Mesenchymal stem cell (in vitro differentiated cells and primary cell): ENCODE data around the gene NRARP.

Experiments
- DNase-seq: peaks from one replicate; pipeline ENCODE4 v3.0.0-alpha.2; 2013
- H2AFZ ChIP-seq: one replicate; pipeline ENCODE4 v1.6.1; 2013; ENCODE audit warnings: low read depth, mild to moderate bottlenecking, control low read depth, inconsistent platforms, low read length, moderate library complexity
- H2AK5ac ChIP-seq: 2 replicates; pipeline ENCODE4 v1.6.1; 2013; ENCODE audit warnings: low read length, moderate library complexity, mild to moderate bottlenecking, inconsistent platforms; ENCODE audit not compliant: severe bottlenecking
- H2BK120ac ChIP-seq: one replicate; pipeline ENCODE4 v1.6.1; 2013; ENCODE audit warnings: low read depth, mild to moderate bottlenecking, inconsistent platforms, low read length, moderate library complexity
- H2BK12ac ChIP-seq, 2 experiments: one replicate each; pipeline ENCODE4 v1.6.1; 2013; ENCODE audit warnings: inconsistent platforms in 2 of 2, low read length in 2 of 2, mild to moderate bottlenecking in 2 of 2, moderate library complexity in 2 of 2, control low read depth in 1 of 2
- H2BK15ac ChIP-seq: one replicate; pipeline ENCODE4 v1.6.1; 2013; ENCODE audit warnings: mild to moderate bottlenecking, low read depth, inconsistent platforms; ENCODE audit not compliant: poor library complexity, severe bottlenecking
- H2BK5ac ChIP-seq: 2 replicates; pipeline ENCODE4 v1.6.1; 2013; ENCODE audit warnings: low read depth, mild to moderate bottlenecking, low read length, control low read depth, inconsistent platforms; ENCODE audit not compliant: poor library complexity, severe bottlenecking
- H3K14ac ChIP-seq, 2 experiments: one replicate each; pipeline ENCODE4 v1.6.1; 2013; ENCODE audit warnings: inconsistent platforms in 2 of 2, low read length in 2 of 2, control low read depth in 1 of 2, mild to moderate bottlenecking in 1 of 2, moderate library complexity in 1 of 2
- H3K18ac ChIP-seq, 2 experiments: one replicate each; pipeline ENCODE4 v1.6.1; 2013; ENCODE audit warnings: inconsistent platforms in 2 of 2, low read length in 2 of 2, control low read depth in 1 of 2, low read depth in 1 of 2, mild to moderate bottlenecking in 1 of 2
- H3K23ac ChIP-seq, 2 experiments: one replicate each; pipeline ENCODE4 v1.6.1; 2013; ENCODE audit warnings: inconsistent platforms in 2 of 2, low read length in 2 of 2, mild to moderate bottlenecking in 2 of 2, moderate library complexity in 2 of 2, control low read depth in 1 of 2
- H3K27ac ChIP-seq: 2 replicates; pipeline ENCODE4 v1.5.1; 2013; ENCODE audit warnings: mild to moderate bottlenecking, moderate library complexity, low read length, control low read depth, inconsistent platforms; ENCODE audit not compliant: poor library complexity, severe bottlenecking
- H3K27me3 ChIP-seq, 2 experiments: 2 replicates each; pipeline versions ENCODE4 v1.6.1 to v1.7.0; 2013; ENCODE audit warnings: low read length in 2 of 2, mild to moderate bottlenecking in 2 of 2, moderate library complexity in 2 of 2, control low read depth in 1 of 2, inconsistent platforms in 1 of 2; ENCODE audit not compliant: control insufficient read depth in 1 of 2, insufficient read depth in 1 of 2
- H3K36me3 ChIP-seq, 2 experiments: 2 replicates each; pipeline versions ENCODE4 v1.6.1 to v1.7.0; 2013; ENCODE audit warnings: low read length in 2 of 2, control low read depth in 1 of 2, inconsistent platforms in 1 of 2, low read depth in 1 of 2, mild to moderate bottlenecking in 1 of 2; ENCODE audit not compliant: insufficient read depth in 2 of 2, control insufficient read depth in 1 of 2
- H3K4ac ChIP-seq, 2 experiments: one replicate each; pipeline ENCODE4 v1.6.1; 2013; ENCODE audit warnings: inconsistent platforms in 2 of 2, low read length in 2 of 2, mild to moderate bottlenecking in 2 of 2, moderate library complexity in 2 of 2, control low read depth in 1 of 2, low read depth in 1 of 2
- H3K4me1 ChIP-seq: 2 replicates; pipeline ENCODE4 v1.6.1; 2013; ENCODE audit warnings: low read depth, low read length, control low read depth; ENCODE audit not compliant: control insufficient read depth, insufficient read depth
- H3K4me2 ChIP-seq: 2 replicates; pipeline ENCODE4 v1.6.1; 2013; ENCODE audit warnings: low read length, mild to moderate bottlenecking, inconsistent platforms; ENCODE audit not compliant: poor library complexity, severe bottlenecking
- H3K4me3 ChIP-seq, 2 experiments: 2 replicates each; pipeline versions ENCODE4 v1.5.1 to v1.7.0; 2013; ENCODE audit warnings: low read length in 2 of 2, mild to moderate bottlenecking in 2 of 2, control low read depth in 1 of 2, low read depth in 1 of 2; ENCODE audit not compliant: insufficient read depth in 1 of 2
- H3K79me1 ChIP-seq: replicated peaks from 2 replicates; pipeline ENCODE4 v1.6.1; 2013; ENCODE audit warnings: mild to moderate bottlenecking, control low read depth, low read length, inconsistent platforms; ENCODE audit not compliant: poor library complexity, severe bottlenecking
- H3K9ac ChIP-seq: 2 replicates; pipeline ENCODE4 v1.7.0; 2013; ENCODE audit warnings: mild to moderate bottlenecking, low read length, moderate library complexity
- H3K9me3 ChIP-seq: 2 replicates; pipeline ENCODE4 v1.7.0; 2013; ENCODE audit warnings: mild to moderate bottlenecking, low read length; ENCODE audit not compliant: control insufficient read depth
- H4K8ac ChIP-seq: one replicate; pipeline ENCODE4 v1.6.1; 2013; ENCODE audit warnings: inconsistent platforms, mild to moderate bottlenecking, low read length, moderate library complexity
- H4K91ac ChIP-seq: one replicate; pipeline ENCODE4 v1.6.1; 2013; ENCODE audit warnings: mild to moderate bottlenecking, low read length, inconsistent platforms
- WGBS: methylation state at CpG from one replicate; pipeline ENCODE4 v1.1.7; 2013; ENCODE audit warnings: mixed read lengths; 5-methylcytosine and 5-hydroxymethylcytosine counted together

Gene NRARP

DNA sequence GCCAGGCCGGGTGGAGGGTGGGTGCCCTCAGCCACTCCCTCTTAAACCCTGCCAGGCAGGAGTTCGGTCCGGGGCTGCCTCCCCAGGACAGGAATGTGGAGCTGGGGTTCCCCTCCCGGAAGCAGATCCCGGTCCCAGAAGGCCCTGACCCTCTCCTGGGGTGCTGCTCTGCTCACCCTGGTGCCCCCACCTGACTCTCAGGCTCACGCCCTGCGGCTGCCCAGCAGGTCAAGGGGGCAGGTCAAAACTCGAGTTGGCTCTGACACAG lies 3.7 kb upstream of the NRARP start:
- no peak overlapping the region for H3K9ac ChIP-seq
- no peak overlapping the region for H4K91ac ChIP-seq
- H3K23ac ChIP-seq = no peak overlapping the region
- no peak overlapping the region for H3K4me2 ChIP-seq
- no peak overlapping the region for H3K27ac ChIP-seq
- no peak overlapping the region for H3K4me3 ChIP-seq
- H3K27me3 ChIP-seq = peaks cover 4 to 84% of the 10 kb centered on the region in 2 experiments
- no peaks in the 10 kb centered on the region for H3K79me1 ChIP-seq
- H2BK120ac ChIP-seq = no peak overlapping the region
- H3K9me3 ChIP-seq = no peaks in the 10 kb centered on the region
- no peak for DNase-seq
- H3K4me1 ChIP-seq = peaks cover 30% of the 10 kb centered on the region
- no peak overlapping the region for H3K18ac ChIP-seq
- no peak overlapping the region for H2AFZ ChIP-seq
- H2BK5ac ChIP-seq = no peak overlapping the region
- no peak overlapping the region for H2BK12ac ChIP-seq
- no peak overlapping the region for H2BK15ac ChIP-seq
- H3K4ac ChIP-seq = no peak overlapping the region
- 75% methylated on average over 5 of the region's 8 CpGs for WGBS
- no peak overlapping the region for H4K8ac ChIP-seq
- no peak overlapping the region for H3K14ac ChIP-seq
- no peaks in the 10 kb centered on the region for H3K36me3 ChIP-seq
- no peak overlapping the region for H2AK5ac ChIP-seq

DNA sequence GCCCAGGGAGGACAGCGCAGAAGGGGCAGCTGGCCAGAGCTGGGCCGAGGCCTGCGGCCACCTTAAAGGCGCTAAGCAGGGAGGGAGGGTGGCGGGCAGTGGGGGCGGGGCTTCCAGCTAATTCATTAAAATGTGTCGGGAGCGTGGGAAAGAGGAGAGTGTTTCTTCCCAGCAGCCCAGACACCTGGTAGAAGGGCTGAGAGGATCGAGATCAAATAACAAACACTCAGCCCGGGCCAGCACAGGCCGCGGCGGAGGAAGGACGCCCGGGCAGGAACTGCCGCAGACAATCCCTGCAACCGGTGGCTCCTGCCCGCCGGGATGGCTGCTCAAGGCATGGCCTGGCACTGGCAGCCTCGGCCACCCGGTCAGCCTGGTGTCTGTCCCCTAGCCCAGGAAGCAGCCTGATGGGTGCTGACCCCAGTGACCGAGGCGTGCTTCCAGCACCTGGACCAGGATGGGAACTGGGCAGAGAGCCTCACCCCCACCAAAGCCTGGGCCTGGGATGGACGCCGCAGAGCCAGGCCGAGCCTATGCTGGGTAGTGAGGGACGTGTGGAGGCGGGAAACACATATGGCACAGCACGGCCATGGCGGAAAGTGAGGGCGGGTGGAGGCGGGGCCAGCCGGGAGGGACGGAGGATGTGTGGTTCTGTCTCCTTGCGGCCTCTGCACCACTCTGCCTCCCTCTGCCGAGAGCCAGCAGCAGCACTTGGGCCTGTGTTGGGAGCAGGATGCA lies 3.2 kb upstream of the NRARP start:
- H2BK5ac ChIP-seq = no peak overlapping the region
- no peak overlapping the region for H3K23ac ChIP-seq
- H3K4me1 ChIP-seq = peaks cover 33% of the 10 kb centered on the region
- peak overlapping the region; percentile 19 for H4K91ac ChIP-seq
- no peak overlapping the region for H4K8ac ChIP-seq
- peaks cover 7 to 84% of the 10 kb centered on the region in 2 experiments for H3K27me3 ChIP-seq
- H3K79me1 ChIP-seq = no peaks in the 10 kb centered on the region
- H3K36me3 ChIP-seq = no peaks in the 10 kb centered on the region
- no peak overlapping the region for H2AFZ ChIP-seq
- no peak overlapping the region for H3K4me2 ChIP-seq
- H2BK12ac ChIP-seq = no peak overlapping the region
- no peak overlapping the region for H3K27ac ChIP-seq
- no peaks in the 10 kb centered on the region for H3K9me3 ChIP-seq
- H3K14ac ChIP-seq = no peak overlapping the region
- H3K18ac ChIP-seq = no peak overlapping the region
- H2AK5ac ChIP-seq = no peak overlapping the region
- no peak overlapping the region for H3K4ac ChIP-seq
- no peak overlapping the region for H3K9ac ChIP-seq
- WGBS = 65% methylated on average over 36 of the region's 36 CpGs
- H2BK120ac ChIP-seq = no peak overlapping the region
- DNase-seq = no peak
- no peak overlapping the region for H3K4me3 ChIP-seq
- no peak overlapping the region for H2BK15ac ChIP-seq

DNA sequence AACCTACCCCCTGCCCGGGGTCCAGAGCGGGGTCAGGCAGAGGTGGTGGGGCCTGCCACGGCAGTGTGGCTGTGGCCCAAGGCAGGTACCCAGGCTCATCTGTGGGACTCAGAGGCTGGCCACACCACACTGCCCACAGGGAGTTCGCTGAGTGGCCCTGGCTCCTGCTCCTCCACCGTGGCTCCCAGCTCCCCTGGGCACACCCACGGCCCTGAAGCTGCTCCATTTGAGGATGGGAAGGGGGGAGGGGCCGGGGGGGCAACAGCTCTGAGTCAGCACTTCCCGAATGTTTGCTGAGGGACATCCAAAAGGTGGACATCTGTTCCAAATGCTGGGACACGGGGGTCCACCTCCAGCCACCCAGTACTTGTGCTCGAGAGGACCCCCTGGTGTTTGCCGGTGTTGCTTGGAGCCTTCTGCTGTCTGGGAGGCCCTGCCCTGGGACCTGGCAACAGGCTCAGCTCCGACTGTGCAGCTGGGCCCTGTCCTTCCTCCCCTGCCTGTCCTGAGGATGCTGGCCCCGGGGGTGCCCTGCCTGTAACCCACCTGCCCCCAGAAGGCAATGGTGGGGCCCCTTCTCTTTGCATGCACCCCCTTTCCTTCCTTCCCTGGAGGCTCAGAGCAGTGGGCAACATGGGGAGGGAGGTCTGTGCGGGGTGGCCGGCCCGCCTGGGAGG lies 2.5 kb upstream of the NRARP start:
- no peak overlapping the region for H2BK12ac ChIP-seq
- WGBS = 53% methylated on average over 12 of the region's 16 CpGs
- no peaks in the 10 kb centered on the region for H3K36me3 ChIP-seq

DNA sequence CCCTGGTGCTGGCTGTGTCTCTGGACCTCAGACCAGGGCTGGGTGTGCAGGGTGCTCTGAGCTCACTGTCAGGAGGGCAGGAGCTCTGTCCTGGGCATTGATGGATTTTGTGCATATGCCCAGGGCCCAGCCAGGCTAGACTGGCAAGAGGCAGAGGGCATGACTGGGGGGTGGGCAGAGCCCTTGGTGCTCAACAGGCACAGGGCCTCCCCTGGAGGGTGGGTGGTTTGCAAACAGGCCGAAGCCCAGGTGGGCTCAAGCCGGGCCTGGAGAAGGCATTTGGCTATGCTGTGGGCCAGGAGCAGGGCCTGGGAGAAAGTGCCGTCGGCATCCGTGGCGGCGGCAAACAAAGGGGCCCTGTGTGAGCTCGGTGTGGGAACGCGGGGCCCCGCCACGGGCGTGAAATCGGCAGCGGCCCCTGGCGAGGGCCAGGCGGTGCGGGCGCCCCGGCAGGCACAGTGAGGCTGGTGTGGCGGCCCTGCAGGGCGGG lies 1.9 kb upstream of the NRARP start:
- Histone ChIP-seq H2AK5ac (no peak overlapping the region), H2BK5ac (no peak overlapping the region), H3K9me3 (no peaks in the 10 kb centered on the region), H3K9ac (no peak overlapping the region), H3K79me1 (no peaks in the 10 kb centered on the region), H4K91ac (peak overlapping the region; percentile 35), H2BK120ac (no peak overlapping the region), H3K4me2 (no peak overlapping the region), H3K14ac (no peak overlapping the region), H3K18ac (no peak overlapping the region), H3K36me3 (no peaks in the 10 kb centered on the region), H3K27ac (no peak overlapping the region), H2AFZ (no peak overlapping the region), H3K4me1 (peaks cover 33% of the 10 kb centered on the region), H2BK12ac (no peak overlapping the region), H3K4ac (no peak overlapping the region), H3K4me3 (no peak overlapping the region), H4K8ac (no peak overlapping the region), H3K27me3 (peaks cover 20 to 85% of the 10 kb centered on the region in 2 experiments), H2BK15ac (no peak overlapping the region), H3K23ac (no peak overlapping the region)
- DNase-seq = no peak
- WGBS = 96% methylated on average over 22 of the region's 22 CpGs

More for the DNA sequence above, 2.5 kb upstream of the NRARP start:
- Histone ChIP-seq H4K8ac (no peak overlapping the region), H3K4me3 (no peak overlapping the region), H3K27ac (no peak overlapping the region), H2BK15ac (peak overlapping the region; percentile 80), H4K91ac (peak overlapping the region; percentile 20), H3K79me1 (no peaks in the 10 kb centered on the region), H3K14ac (no peak overlapping the region), H2AFZ (no peak overlapping the region), H2AK5ac (no peak overlapping the region), H3K27me3 (peaks cover 14 to 84% of the 10 kb centered on the region in 2 experiments), H3K4me1 (peaks cover 33% of the 10 kb centered on the region), H2BK120ac (no peak overlapping the region), H3K9me3 (no peaks in the 10 kb centered on the region), H3K4ac (no peak overlapping the region), H3K23ac (no peak overlapping the region), H3K18ac (no peak overlapping the region), H3K4me2 (no peak overlapping the region), H2BK5ac (no peak overlapping the region), H3K9ac (no peak overlapping the region)
- DNase-seq = no peak
